HG02852 (cell line): ENCODE results near the gene KRTAP10-4.
"Not testable (repeated sequence)": the region's sequence is repeated elsewhere in the genome, so short reads cannot be mapped to it uniquely, and the experiment has no call there.

Source experiments
- ATAC-seq: cut with Tn5 transposase; IDR thresholded peaks from one replicate; pipeline ENCODE4 v1.9.1; 2021; ENCODE audit warnings: mild to moderate bottlenecking, moderate library complexity; ENCODE audit not compliant: unreplicated experiment

KRTAP10-4 gene

DNA sequence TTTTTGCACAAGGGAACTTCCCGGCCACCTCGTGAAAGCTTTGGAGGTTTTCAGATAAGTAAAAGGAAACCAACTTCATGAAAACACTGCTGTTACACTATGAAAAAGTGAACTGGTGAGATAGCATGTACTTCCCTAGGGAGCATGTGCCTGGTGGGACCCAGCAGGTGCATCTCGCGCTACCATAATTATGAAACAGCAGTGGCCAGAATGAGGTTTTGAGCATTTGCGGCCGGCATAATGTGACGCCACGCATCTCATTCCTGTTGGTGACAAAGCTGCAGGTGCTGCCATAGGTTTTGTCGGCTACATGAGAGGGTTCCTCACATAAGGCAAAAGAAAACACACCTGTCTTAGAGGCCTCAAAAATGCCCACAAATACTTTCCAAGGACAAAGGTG is 16.6 kb upstream of the KRTAP10-4 start:
- no peak for ATAC-seq

- ATAC-seq = no peak
Observed at GRCh38 chr21:44557491-44558328, 15.8 kb upstream of the KRTAP10-4 start.

- not testable (repeated sequence) for ATAC-seq
Observed at GRCh38 chr21:44558329-44558675, 15.2 kb upstream of the KRTAP10-4 start.

- ATAC-seq = no peak
Observed at GRCh38 chr21:44558695-44559094, 14.8 kb upstream of the KRTAP10-4 start, which contains the start of gene KRTAP10-3. KRTAP10-3 (minus strand) TSS chr21:44558795; CDS start chr21:44558715, 80 bp downstream.

GRCh38 chr21:44564099-44564498 is 9.4 kb upstream of the KRTAP10-4 start:
- no peak for ATAC-seq

DNA sequence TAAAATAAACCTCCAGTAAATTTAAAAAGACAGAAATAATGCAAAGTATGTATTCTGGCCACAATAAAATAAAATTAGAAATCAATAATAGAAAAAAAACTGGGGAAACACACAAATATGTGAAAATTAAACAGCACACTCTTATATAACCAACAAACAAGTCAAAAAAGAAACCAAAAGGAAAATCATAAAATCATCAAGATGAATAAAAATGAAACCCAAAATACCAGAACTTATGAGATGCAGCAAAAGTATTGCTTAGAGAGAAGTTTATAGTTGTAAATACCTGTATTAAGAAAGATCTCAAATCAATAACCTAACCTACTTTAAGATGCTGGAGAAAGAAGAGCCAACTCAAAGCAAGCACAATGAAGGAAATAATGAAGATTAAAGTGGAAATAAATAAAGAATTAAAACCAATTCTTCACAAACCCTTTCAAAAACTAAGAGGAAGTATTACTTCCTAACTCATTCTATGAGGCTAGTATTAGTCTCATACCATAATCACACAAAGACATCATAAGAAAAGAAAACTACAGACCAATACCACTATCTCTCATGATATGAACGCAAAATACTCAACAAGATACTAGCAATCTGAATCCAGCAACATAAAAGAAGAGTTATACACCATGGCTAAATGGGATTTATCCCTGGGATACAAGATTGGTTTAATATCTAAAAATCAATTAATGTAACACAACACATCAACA is 8.5 kb upstream of the KRTAP10-4 start:
- ATAC-seq = no peak

GRCh38 chr21:44566403-44566802 is 7.1 kb upstream of the KRTAP10-4 start:
- ATAC-seq = no peak

GRCh38 chr21:44567481-44568171 is 5.9 kb upstream of the KRTAP10-4 start:
- no peak for ATAC-seq

DNA sequence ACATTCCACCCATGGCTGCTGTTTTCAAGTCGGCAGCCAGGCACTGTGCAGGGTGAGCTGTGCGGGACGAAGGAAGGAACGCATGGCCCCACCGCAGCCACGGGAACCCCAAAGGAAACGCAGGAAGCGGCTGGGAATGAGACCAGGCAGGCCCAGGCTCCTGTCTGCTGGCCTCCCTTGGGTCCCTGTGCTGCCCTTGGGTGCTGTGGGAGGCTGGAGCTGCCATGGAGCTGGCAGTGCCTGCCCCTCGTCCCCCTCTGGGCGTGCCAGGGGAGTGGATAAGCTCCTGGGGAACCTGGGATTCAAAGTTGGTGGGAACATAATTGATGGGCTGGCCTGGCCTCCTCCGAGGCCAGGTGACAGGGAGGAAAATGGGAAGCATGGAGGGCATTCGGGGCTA is 5.3 kb upstream of the KRTAP10-4 start:
- ATAC-seq = no peak

GRCh38 chr21:44568667-44569556 is 4.6 kb upstream of the KRTAP10-4 start:
- no peak for ATAC-seq

DNA sequence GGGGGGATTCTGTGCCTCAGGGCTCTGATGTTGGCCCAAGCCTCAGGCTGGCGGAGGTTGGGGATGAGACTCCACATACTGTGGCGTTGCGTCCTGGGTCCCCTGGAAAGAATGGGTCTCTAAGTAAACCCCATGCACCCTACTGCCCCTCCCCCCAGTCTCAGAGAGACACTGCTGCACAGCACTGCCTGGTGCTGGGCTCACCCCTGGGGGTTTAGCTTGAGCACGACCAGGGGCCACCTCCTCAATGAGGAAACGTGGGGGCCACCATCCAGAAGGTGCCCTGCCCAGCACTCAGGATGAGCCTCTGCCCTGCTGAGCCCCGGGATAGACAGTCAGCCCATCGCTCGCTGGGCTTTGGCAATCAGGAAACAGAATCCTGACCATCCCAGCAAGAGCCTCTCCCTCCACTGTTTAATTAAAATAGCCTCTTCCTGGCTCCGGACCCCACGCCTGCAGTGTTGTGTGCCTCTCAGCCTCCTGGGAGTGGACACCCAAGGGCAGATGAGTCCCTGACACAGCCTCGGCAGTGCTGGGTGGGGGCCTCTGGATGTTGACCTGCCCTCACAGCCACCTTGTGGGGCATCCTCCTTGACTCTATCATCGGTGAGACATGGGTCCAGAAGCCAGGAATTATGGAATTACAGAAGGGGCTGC is 3.5 kb upstream of the KRTAP10-4 start:
- ATAC-seq = no peak

GRCh38 chr21:44571296-44571695 is 2.2 kb upstream of the KRTAP10-4 start:
- no peak for ATAC-seq

DNA sequence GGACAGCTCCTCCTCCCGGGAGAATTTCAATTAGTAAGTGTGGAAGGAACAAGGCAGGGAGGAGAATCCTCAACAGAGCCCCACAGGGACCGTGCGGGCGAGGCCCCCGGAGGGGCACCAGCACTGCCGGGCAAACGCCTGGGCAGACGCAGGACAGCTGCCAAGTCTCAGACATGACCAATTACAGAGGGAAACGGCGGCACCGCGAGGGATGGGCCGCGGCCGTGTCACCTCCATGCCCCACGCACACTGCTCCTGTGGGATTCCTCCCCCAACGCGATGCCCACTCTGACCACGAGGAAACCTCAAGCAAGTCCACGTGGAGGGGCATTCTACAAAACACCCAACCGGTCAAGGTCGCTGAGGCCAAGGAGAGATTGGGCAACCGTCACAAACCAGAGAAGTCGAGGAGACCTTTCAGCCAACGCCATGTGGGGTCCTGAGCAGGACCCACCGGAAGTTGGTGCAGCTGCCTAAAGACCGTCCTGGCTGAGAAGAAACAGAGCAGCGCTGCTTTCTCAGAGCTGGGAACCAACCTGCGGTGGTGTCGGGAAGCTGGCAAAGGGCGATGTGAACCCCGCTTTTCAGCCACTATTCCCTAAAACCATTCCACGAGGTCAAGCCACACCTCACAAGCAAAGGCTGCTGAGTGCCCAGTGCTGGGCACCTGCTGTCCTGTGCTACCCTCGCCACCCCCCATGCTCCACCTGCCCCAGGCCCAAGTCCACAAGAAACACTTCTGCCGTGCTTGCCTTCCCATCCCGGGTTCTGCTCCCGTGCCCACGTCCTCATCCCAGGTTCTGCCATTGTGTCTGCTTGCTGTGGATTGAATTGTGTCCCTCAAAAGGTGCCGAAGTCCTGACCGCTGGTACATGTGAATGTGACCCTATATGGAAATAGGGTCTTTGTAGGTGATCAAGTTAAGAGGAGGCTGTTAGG is 1.4 kb upstream of the KRTAP10-4 start:
- ATAC-seq = no peak

GRCh38 chr21:44572959-44573583 is 458 bp upstream of the KRTAP10-4 start:
- ATAC-seq = no peak

DNA sequence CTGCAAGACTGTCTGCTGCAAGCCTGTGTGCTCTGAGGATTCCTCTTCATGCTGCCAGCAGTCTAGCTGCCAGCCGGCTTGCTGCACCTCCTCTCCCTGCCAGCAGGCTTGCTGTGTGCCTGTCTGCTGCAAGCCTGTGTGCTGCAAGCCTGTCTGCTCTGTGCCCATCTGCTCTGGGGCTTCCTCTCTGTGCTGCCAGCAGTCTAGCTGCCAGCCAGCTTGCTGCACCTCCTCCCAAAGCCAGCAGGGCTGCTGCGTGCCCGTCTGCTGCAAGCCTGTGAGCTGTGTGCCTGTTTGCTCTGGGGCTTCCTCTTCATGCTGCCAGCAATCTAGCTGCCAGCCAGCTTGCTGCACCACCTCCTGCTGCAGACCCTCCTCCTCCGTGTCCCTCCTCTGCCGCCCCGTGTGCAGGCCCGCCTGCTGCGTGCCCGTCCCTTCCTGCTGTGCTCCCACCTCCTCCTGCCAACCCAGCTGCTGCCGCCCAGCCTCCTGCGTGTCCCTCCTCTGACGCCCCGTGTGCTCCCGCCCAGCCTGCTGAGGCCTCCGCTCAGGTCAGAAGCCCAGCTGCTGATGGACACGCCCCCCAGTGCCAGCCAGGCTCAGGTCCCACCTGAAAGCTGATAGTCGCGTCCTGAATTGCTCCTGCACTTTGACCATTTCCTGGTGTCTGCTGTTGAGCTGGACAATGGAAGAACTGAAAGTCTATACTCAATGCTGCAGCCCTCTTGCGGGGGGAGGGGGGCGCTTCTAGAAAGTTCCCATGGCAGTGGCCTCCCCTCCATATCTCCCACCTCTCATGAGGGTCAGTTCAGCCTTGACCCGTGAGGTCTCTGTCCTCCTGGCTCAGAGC is 1.2 kb downstream of the KRTAP10-4 start:
- no peak for ATAC-seq

- no peak for ATAC-seq
Observed at GRCh38 chr21:44575307-44576024, 1.9 kb downstream of the KRTAP10-4 start.

DNA sequence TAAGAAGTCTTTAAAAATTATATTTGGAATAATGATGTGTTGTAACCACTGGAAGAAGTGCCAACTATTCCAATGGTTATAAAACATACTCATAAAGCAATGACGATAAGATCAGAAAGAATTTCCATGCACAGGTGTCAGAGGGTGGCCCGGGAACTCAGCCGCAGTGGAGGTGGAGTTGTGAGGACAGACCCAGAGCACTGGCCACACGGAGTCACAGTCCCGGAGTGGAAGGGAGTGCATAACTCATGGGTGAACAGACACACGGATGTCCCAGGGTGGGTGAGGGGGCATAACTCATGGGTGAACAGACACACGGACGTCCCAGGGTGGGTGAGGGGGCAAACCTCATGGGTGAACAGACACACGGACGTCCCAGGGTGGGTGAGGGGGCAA is 2.5 kb downstream of the KRTAP10-4 start:
- no peak for ATAC-seq
